Activated naive CD4-positive, alpha-beta T cell treated with anti-CD3 and anti-CD28 coated beads, Interleukin-2, amount 50 U/mL, for 24 hours (primary cell): ENCODE data around the gene ZNF526.

Source experiments
- H3K27ac Mint-ChIP-seq: one replicate; pipeline ENCODE4 v1.8.0; 2021; ENCODE audit warnings: mild to moderate bottlenecking, mixed read lengths
- H3K27me3 Mint-ChIP-seq: one replicate; pipeline ENCODE4 v1.8.0; 2021; ENCODE audit warnings: mixed read lengths
- H3K36me3 Mint-ChIP-seq: one replicate; pipeline ENCODE4 v1.8.0; 2021; ENCODE audit warnings: mixed read lengths
- H3K4me1 Mint-ChIP-seq: one replicate; pipeline ENCODE4 v1.8.0; 2021; ENCODE audit warnings: mixed read lengths
- H3K4me3 Mint-ChIP-seq: one replicate; pipeline ENCODE4 v1.8.0; 2021; ENCODE audit warnings: mild to moderate bottlenecking, mixed read lengths
- H3K9me3 Mint-ChIP-seq: one replicate; pipeline ENCODE4 v1.8.0; 2021; ENCODE audit warnings: mixed read lengths

The ZNF526 gene

DNA sequence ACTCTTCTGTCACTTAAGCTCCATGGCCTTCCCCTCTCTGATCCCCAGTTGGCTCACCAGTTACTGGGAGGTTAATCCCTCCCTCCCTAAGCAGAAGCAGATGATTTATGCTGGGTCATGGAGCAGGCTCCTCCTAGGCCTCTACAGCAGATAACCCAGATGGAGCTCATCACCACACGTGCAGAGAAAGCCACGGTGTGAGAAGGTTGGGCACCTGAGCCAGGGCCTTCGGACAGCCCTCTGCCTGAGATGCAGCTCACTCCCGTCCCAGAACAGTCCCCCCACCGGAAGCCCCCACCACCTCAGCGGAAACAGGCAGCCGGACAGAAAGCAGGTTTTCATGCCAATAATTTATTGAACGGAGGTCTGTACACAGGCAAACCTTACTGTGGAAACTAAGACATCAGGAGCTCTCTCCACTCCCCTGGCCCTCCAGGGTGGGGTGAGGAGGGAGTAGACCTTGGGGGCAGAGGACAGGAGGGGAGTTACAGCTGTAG is 9.8 kb downstream of the ZNF526 start:
- Mint-ChIP-seq H3K4me1 (peaks cover 29% of the 10 kb centered on the region), H3K27ac (peak overlapping the region; percentile 77), H3K27me3 (no peaks in the 10 kb centered on the region), H3K4me3 (no peak overlapping the region), H3K9me3 (no peaks in the 10 kb centered on the region), H3K36me3 (peaks cover 8% of the 10 kb centered on the region)

DNA sequence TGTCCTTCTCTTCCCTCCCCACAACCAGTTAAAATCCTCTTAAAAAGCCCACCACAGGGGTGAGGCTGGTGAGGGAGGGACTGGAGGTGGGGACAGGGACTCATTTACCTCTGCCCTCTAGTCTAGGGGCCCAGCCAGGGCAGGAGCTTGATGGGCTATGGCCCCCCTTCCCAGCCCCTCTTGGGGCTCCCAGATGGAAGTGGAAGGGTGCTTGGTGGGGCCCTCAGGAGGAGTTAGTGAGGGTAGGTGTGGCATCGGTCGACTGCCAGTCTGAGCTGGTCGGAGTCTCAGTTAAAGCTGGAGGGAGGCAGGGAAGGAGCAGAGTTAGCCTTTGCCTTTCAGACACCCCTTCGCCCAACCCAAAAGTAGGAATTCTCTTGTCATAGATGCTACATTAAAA is 10.5 kb downstream of the ZNF526 start:
- Mint-ChIP-seq H3K27me3 (no peaks in the 10 kb centered on the region), H3K27ac (no peak overlapping the region), H3K4me1 (peaks cover 33% of the 10 kb centered on the region), H3K36me3 (peaks cover 12% of the 10 kb centered on the region), H3K9me3 (no peaks in the 10 kb centered on the region), H3K4me3 (no peak overlapping the region)

DNA sequence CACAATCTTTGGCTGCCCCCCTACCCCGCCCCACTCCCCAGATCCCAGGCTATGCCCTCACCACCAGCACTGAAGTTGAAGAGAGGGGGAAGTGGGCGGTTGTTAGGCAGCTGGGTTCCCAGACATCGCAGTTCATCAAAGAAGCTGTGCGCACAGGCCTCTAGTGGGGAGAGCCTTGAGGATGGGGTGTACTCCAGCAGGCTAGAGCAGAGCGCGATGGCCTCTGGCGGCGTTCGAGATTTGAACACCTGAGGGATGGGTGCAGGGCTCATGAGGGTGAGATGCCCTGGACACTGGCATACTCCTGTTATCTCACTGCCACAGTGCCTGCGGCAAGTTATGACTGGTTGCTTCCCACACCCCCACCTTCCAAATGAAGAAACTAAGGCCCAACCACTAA is 12.3 kb downstream of the ZNF526 start:
- H3K4me1 Mint-ChIP-seq, result peaks cover 32% of the 10 kb centered on the region
- no peaks in the 10 kb centered on the region for H3K27me3 Mint-ChIP-seq
- H3K4me3 Mint-ChIP-seq, result no peak overlapping the region
- no peaks in the 10 kb centered on the region for H3K9me3 Mint-ChIP-seq
- H3K27ac Mint-ChIP-seq, result no peak overlapping the region
- peaks cover 12% of the 10 kb centered on the region for H3K36me3 Mint-ChIP-seq

DNA sequence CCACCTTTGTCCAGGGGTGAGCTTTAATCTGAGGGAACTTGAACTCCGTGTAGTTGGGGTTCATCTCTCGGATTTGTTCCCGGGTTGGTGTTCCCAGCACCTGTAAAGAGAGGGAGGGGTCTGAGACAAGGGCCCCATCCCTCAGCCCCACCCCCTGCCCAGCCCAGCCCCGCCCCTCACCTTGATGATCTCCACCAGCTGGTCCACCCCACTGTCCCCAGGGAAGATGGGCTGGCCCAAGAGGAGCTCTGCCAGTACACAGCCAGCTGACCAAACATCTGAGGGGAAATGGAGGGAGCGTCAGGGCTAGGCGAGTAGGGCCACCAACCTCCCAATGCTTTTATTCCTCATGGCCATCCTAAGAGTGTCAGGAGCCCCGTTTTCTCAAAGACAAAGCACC is 13.0 kb downstream of the ZNF526 start:
- peaks cover 12% of the 10 kb centered on the region for H3K36me3 Mint-ChIP-seq
- no peak overlapping the region for H3K27ac Mint-ChIP-seq
- H3K4me3 Mint-ChIP-seq, result no peak overlapping the region
- no peaks in the 10 kb centered on the region for H3K9me3 Mint-ChIP-seq
- no peaks in the 10 kb centered on the region for H3K27me3 Mint-ChIP-seq
- H3K4me1 Mint-ChIP-seq, result peaks cover 29% of the 10 kb centered on the region

DNA sequence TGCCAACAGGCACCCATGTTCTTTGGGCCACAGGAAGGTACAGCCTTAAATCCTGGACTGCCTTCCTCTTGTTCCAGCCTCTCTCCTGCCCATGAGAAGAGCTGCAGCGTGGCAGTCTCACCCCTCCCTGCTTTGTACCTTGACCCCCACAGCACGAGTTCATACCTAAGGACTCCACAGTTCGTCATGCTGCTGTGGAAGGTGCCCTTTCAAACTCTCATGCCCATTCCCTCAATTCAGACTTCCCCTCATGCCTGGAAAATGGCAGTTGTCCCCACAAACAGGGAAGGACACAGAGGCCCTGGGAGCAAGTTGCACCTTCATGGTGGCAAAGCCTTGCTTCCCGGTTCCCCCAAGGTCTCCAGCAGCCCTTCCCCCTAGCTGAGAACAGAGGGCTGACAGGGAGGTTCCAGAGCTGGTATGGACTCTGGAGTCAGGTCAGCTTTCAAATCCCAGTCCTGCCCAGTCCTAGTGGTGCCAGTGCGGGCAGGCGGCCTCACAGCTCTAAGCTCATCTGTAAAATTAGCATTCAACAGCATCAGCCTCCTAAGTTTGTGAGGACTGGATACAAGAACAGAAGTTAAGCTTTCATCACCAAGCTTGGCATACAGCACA is 13.7 kb downstream of the ZNF526 start:
- Mint-ChIP-seq H3K27ac (peak overlapping the region; percentile 77), H3K4me3 (no peak overlapping the region), H3K27me3 (no peaks in the 10 kb centered on the region), H3K9me3 (no peaks in the 10 kb centered on the region), H3K36me3 (peaks cover 12% of the 10 kb centered on the region), H3K4me1 (peaks cover 25% of the 10 kb centered on the region)

DNA sequence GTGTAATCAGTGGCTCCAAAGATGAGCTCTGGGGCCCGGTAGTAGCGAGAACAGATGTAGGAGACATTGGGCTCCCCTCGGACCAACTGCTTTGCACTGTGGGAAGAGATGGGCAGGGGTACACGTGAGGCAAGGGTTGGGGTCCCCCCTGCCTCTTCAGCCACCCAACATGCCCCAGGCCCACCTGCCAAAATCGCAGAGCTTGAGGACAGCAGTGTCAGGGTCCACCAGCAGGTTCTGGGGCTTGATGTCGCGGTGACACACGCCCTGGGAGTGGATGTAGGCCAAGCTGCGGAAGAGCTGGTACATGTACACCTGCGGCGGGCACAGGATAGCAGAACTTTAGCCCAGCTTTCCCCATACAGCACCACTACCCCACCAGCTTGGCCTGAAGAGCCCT is 14.3 kb downstream of the ZNF526 start:
- Mint-ChIP-seq H3K4me1 (peaks cover 23% of the 10 kb centered on the region), H3K27me3 (no peaks in the 10 kb centered on the region), H3K36me3 (peaks cover 15% of the 10 kb centered on the region), H3K27ac (no peak overlapping the region), H3K4me3 (no peak overlapping the region), H3K9me3 (no peaks in the 10 kb centered on the region)

DNA sequence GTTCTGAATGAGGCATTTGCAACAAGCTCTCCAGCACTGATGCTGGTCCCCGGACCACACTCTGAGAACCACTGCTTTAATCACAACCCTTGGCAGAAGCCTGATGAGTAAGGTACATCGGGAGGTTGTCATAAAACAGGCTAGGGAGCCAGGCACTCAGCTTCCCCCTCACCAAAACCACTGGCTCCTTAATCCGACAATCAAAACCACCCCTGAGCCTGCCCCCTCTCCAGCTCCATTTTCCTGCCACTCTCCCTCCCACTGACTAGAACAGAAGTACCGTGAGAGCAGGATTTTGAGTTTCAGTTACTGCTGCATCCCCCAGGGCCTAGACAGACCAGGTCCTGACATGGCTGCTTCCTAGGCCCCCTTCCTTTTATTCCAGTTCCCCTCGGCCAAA is 15.1 kb downstream of the ZNF526 start:
- Mint-ChIP-seq H3K36me3 (peaks cover 15% of the 10 kb centered on the region), H3K9me3 (no peaks in the 10 kb centered on the region), H3K4me3 (no peak overlapping the region), H3K27ac (no peak overlapping the region), H3K27me3 (no peaks in the 10 kb centered on the region), H3K4me1 (peaks cover 25% of the 10 kb centered on the region)

DNA sequence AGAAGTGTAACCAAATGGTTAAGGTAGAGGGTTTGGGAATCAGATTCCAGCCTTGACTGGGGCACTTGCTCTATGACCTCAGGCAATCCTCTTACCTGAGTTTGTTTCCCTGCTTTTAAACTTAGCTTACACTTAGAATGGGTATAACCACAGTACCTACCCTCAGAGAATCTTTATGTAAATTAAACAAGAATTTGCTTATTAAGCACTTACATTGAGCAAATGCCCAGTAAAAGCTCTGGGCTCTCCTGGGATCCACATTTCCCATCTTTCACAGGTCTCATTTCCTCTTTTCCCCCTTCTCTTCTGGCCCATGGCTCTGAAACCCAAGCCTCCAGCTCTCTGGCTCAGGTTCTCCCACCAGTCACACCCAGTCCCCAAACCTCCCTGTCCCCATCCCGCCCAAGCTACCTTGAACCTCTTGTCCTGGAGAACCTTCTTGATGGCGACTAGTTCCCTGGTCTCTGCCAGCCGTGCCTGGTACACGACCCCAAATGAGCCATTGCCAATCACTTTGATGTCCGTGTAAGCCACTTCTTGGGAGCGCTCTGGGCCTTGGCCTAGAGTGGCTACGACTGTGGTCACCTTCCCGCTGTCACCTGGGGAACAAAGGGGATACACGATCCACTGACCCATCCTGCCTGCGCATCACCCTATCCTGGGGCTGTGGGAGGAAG is 19.6 kb downstream of the ZNF526 start:
- Mint-ChIP-seq H3K27ac (peak overlapping the region; percentile 90), H3K9me3 (no peaks in the 10 kb centered on the region), H3K4me3 (no peak overlapping the region), H3K27me3 (no peaks in the 10 kb centered on the region), H3K4me1 (peaks cover 52% of the 10 kb centered on the region), H3K36me3 (peaks cover 12% of the 10 kb centered on the region)

DNA sequence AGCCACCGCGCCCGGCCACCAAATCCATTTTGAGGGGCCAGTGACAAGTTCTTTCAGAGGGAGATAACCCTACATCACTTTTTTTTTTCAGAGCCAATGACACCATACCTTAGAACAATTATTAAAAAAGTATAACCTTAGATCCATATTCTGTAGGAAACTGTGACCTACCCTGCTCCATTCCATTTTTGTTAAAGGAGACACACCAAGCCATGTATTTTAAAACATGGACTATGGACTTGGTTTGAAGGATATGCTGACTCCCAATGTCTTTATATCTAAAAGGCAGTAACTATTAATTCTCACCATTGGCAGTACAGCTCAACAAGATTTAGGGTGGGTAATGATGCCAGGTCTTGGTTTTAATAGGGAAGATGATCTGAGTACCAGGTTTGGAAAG is 21.2 kb downstream of the ZNF526 start:
- Mint-ChIP-seq H3K9me3 (no peaks in the 10 kb centered on the region), H3K4me1 (peaks cover 55% of the 10 kb centered on the region), H3K36me3 (peaks cover 6% of the 10 kb centered on the region), H3K4me3 (peak overlapping the region; percentile 91), H3K27ac (peak overlapping the region; percentile 87), H3K27me3 (no peaks in the 10 kb centered on the region)

DNA sequence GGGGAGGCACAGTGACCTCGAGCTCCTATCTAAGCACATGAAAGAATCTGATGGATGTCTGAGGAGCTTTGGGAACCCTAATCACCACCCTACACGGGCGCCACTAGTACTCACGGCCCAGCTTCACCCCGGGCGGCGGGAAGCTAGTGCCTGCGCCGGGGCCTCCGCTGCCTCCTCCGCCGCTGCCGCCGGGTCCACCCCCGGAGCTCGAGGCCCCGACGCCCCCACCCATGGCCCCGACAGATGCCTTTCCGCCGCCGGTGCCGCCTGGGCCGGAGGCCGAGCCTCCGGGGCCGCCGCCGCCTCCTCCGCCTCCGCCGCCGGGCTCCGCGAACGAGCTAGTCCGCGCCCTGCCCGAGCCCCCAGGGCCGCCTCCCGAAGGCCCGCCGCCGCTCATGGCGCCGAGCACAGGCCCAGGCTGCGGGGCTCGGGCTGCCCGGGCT is 22.0 kb downstream of the ZNF526 start:
- Mint-ChIP-seq H3K4me1 (peaks cover 59% of the 10 kb centered on the region), H3K27me3 (no peaks in the 10 kb centered on the region), H3K27ac (peak overlapping the region; percentile 87), H3K36me3 (peaks cover 3% of the 10 kb centered on the region), H3K9me3 (no peaks in the 10 kb centered on the region), H3K4me3 (peak overlapping the region; percentile 91)

DNA sequence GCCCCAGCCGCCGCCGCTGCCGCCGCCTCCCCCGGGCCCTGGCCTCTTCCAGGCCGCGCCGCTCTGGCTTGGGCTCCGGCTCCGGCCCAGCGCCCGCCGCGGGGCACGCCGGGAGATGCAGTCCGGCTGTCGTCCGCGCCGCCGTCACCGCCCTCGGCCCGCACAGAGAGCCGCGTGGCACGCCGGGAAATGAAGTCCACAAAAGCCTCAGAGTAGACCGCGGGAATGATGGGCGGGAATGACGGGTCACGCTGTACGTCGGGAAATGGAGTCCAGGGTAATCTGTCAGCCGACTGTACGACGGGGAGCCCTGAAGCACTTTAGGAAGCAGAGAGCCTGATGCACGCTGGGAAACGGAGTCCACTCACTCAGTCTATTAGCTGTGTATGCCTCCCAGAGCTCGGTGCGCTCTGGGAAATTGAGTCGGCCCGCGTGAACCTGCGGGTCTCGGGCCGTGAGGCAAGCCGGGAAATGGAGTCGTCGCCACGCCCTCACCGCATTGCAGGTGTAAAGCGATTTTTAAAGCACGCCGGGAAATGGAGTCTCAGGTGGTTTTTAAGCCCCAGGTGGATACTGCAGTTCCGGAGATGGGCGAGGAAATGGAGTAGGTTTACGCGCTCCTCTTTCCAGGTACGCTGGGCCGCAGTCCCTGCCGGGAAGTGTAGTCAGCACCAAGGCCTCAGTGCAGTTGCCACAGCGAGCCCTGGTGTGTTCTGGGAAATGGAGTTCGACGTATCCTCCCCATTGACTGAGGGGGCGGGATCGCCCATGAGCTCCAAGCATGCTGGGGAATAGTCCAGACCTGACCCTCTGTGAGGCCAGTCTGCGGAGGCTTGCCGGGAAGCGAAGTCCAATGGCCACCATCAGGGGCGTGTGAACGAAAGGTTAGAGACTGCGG is 22.6 kb downstream of the ZNF526 start, which contains the start of gene GSK3A:
GSK3A (minus strand) TSS at position 91 of the 898 bp plus-strand sequence. CDS start 137 bp downstream, outside the sequence.
- H3K36me3 Mint-ChIP-seq, result peaks cover 3% of the 10 kb centered on the region
- H3K4me1 Mint-ChIP-seq, result peaks cover 60% of the 10 kb centered on the region
- H3K27me3 Mint-ChIP-seq, result no peaks in the 10 kb centered on the region

DNA sequence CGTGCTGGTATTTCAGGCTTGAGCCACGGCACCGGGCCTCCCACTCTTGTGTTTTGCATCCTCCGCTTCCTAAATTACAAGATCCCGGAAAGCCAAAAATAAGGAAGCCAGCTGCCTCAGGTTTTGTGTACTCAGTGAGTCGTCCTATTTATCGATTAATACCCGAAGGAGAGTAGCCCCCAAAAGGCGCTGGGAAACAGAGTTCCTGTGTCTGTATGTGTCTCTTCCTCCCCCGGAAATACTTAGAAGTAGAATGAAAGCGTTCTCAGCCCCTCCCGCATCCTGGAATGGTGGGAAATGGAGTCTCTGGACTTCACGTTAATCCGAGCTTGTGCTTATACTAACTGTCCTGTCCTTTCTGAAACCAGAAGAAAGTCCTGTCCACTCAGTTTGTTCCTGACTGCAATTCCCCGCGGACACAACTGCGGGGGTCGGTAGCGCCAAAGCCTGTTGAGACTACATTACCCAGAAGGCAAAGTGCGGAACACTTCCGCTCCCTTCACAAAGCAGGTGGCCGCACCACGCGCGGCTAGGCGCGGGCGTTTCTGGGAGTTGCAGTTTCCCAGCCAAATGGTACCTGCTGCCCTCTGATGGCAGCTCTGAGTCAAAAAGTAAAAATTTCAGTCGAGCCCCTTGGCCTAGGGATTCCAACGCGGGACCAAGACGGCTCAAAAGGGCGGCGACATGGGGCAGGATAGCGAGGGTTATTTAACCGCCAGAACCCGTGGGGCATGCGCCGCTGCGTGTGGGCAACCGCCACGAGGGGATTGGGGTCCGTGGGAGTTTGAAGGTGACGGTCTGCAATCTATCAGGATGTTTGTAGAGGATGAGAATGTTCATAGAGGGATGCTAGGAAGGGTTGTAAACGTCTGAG is 24.5 kb downstream of the ZNF526 start:
- peaks cover 53% of the 10 kb centered on the region for H3K4me1 Mint-ChIP-seq
- H3K36me3 Mint-ChIP-seq, result no peaks in the 10 kb centered on the region
- peak overlapping the region; percentile 95 for H3K4me3 Mint-ChIP-seq
- H3K27me3 Mint-ChIP-seq, result no peaks in the 10 kb centered on the region
- no peaks in the 10 kb centered on the region for H3K9me3 Mint-ChIP-seq
- H3K27ac Mint-ChIP-seq, result peak overlapping the region; percentile 99

More for the DNA sequence above, 22.6 kb downstream of the ZNF526 start, which contains the start of gene GSK3A:
- Mint-ChIP-seq H3K27ac (peak within 1 kb of the TSS; percentile 96), H3K4me3 (peak within 1 kb of the TSS; percentile 95), H3K9me3 (no peaks in the 10 kb centered on the region)

DNA sequence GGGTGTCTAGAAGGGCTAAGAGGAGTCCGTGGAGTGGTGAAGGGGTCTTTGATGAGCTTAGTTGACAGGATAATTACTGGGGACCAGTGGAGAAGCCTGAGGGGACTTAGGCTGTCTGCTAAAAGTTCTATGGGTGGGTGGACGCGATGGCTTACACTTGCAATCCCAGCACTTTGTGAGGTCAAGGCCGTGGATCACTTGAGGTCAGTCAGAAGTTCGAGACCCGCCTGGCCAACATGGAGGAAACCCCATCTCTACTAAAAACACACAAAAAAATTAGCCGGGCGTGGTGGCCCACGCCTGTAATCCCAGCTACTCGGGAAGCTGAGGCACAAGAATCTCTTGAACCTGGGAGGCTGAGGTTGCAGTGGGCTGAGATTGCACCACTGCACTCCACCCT is 25.1 kb downstream of the ZNF526 start:
- Mint-ChIP-seq H3K27ac (peak overlapping the region; percentile 99), H3K36me3 (no peaks in the 10 kb centered on the region), H3K4me3 (peak overlapping the region; percentile 95), H3K4me1 (peaks cover 52% of the 10 kb centered on the region), H3K9me3 (no peaks in the 10 kb centered on the region), H3K27me3 (no peaks in the 10 kb centered on the region)

DNA sequence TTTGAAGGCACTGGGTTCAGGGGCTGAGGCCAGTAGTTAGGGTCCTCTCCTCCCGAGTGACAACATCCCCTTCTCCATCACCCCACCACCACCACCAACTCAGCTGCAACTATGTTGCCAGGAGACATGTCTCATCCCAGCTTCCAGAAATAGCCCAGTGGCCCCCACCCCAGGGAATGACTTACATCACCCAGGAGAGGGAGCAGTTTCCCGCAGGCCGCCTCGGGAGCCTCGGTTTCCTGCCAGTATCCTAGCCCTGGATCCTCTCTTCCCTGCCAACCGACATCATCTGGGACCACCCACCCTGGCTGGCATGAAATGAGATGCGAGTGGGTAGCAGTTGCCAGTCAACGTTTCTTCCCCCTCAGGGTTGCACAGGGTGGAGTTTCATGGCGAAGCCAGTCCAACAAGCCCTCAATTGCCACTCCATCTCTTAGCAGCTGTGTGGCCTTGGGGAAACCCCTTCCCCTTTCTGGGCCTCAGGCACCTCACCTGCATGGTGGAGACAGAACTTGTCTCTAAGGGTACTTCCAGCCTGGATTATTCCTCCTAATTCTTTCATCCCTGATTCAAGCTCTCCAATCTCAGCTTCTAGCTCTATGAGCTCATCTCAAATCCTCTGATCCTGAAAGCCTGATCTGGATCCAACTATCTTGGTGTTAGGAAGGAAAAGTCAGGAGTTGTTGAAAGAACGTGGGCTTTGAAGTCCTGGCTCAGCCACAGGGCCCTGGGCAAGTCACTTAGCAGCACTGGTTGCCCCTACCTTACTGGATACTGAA is 26.2 kb downstream of the ZNF526 start:
- no peaks in the 10 kb centered on the region for H3K9me3 Mint-ChIP-seq
- H3K36me3 Mint-ChIP-seq, result no peaks in the 10 kb centered on the region
- no peak overlapping the region for H3K4me3 Mint-ChIP-seq
- H3K4me1 Mint-ChIP-seq, result peaks cover 44% of the 10 kb centered on the region
- H3K27me3 Mint-ChIP-seq, result no peaks in the 10 kb centered on the region
- peak overlapping the region; percentile 41 for H3K27ac Mint-ChIP-seq
